PC-3 (cell line): ENCODE results near the gene IFNA1.

ENCODE experiments used
- CTCF ChIP-seq: fragments of 300-600 bp; sonication (generic); conservative IDR thresholded peaks from 2 replicates; pipeline ENCODE4 v1.5.1; 2017; ENCODE audit warnings: antibody characterized with exemption, low read depth, mild to moderate bottlenecking, low read length
- EZH2 ChIP-seq: fragments of 300-600 bp; sonication (generic); IDR thresholded peaks from one replicate; pipeline ENCODE4 v1.6.1; 2017; ENCODE audit warnings: antibody characterized with exemption, mild to moderate bottlenecking, low read length; ENCODE audit not compliant: unreplicated experiment
- EZH2phosphoT487 ChIP-seq: fragments of 300-600 bp; sonication (generic); IDR thresholded peaks from 2 replicates; pipeline ENCODE4 v1.6.1; 2018; ENCODE audit warnings: mild to moderate bottlenecking, antibody characterized with exemption, low read length, borderline replicate concordance

DNA sequence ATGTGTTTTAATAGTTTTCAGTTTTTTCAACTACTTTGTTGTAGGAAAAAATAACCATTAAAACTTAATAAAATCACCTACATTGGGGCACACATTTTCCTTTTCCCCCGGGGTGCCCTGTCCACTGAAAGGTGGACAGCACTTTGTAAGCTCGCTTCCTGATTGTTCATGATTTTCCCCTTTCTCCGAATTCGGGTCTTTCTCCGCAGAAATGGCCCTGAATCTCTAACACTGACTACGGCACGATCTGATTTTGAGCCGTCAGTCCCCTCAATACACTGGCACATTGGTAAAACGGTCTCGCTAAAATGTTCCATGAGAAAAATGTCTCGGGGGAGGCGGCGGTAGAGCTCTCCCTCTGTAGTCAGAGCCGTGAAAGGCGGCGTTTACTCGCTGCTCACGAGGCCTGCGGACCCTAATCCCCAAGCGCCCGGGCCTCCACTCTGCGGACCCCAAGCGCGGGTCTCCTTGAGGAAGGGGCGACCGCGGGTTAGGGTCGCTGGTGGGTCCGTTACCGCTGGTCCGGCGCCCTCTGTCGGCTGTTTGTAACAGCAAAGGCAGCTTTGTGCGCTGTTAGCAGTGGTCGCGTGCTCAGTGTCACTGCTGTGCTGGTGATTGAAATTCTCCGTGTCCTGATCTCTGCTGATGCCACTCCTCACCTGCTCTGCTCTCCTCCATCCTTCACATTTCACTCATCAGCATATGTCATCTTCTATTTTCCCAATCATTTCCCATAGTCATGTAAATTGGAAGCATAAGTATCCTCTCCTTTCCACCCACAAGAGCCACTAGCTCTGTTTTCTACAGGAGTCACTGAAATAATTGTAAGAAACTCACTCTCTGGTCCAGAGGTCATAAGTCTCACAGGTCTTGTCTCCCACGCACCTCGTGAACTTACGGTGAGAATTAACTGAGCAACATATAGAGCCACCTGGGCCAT lies 44.2 kb upstream of the IFNA1 start:
- peak; percentile 90 for TF ChIP-seq CTCF
- TF ChIP-seq EZH2phosphoT487 = no peak
- TF ChIP-seq EZH2 = no peak
